Mesenteric fat pad (tissue), 1 donor: ENCODE results near the gene RAD9B. TPM values are rescaled to one million over a fixed set of nuclear protein-coding genes. Genes with fewer than 3 reads are reported as not detected.
"Not testable (repeated sequence)": the region's sequence is repeated elsewhere in the genome, so short reads cannot be mapped to it uniquely, and the experiment has no call there.

Experiments
- DNase-seq: peaks from one replicate; pipeline ENCODE4 v3.0.0-alpha.2; 2020; ENCODE audit warnings: low spot score
- total RNA-seq: library from RNA; stranded (reverse); fragmentation: NEBNext Ultra II Directional; extraction: Animal tissue kit (Norgen Biotek cat#: 25700); gene quantifications from one replicate; pipeline ENCODE4 v1.2.1, GENCODE V29; 2021
- donor health status: DM: yes; HTN: yes; CAD: no.

Gene RAD9B
- total RNA-seq, 1 donor from 2014 or later = 0.90 TPM

DNA sequence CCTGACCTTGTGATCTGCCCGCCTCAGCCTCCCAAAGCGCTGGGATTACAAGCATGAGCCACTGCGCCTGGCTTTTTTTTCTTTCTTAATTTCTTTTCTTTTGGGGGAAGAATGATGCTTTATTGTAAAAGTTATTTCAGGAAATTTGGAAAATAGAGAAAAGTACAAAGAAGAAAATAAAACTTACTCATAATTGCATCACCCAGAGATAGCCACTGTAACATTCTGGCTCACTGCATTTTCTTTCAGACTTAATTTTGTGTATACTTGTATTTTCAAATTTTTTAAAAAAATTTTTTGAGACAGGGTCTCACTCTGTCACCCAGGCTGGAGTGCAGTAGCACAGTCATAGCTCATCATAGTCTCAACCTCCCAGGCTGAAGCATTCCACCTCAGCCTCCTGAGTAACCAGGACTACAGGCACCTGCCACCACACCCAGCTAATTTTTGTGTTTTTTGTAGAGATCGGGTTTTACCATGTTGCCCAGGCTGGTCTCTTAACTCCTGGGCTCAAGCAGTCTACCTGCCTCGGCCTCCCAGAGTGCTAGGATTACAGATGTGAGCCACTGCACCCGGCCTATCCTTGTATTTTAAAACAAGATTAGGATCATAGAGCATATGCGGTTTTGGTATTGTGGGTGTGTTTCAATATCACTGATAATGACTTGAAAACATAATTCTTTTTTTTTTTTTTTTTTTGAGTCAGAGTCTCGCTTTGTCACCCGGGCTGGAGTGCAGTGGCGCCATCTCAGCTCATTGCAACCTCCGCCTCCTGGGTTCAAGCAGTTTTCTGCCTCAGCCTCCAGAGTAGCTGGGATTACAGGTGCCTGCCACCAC lies 19.0 kb downstream of the RAD9B start:
- not testable (repeated sequence) for DNase-seq

- DNase-seq = no peak
Observed at GRCh38 chr12:110528277-110528839, 26.2 kb downstream of the RAD9B start.

- no peak for DNase-seq
Observed at GRCh38 chr12:110530511-110530910, 28.4 kb downstream of the RAD9B start.

DNA sequence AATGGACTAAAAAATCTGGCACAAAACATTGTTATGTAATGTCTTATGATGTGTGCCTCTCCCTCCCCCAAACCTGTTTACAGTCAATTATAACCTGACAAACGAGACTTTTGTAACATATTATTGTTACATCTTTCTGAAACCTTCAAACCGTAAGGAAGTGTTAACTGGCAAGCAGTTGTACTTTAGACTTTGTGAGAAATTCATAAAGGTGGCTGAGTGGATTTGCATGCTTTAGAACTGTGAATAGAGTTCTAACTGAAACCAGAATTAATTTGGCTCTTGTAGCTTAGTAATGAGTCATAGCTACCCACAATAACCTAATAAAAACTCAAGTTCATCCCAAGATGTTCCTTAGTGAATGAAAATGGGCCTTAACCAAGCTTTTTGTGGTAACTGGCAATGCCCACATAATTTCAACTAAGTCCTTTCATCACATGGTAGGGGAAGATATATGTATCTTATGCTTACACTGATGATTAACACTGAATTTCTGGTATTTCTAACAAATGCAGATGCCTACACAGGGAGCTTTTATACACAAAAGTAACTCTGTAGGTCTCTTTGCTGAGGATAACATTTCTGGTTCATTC lies 29.7 kb downstream of the RAD9B start:
- DNase-seq = no peak

DNA sequence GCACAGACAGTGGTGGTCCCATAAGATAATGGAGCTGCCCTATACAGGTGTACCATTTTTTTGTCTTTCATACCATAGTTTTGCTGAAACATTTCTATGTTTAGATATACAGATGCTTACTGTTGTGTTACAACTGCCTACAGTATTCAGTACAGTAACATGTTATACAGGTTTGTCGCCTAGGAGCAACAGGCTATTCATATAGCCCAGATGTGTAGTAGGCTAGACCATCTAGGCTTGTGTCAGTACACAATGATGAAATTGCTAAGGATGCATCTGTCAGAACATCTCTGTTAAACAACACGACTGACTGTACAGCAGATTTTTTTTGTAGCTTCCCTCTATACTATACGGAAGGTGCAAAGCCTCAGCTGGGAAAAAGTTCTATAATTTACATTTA lies 30.5 kb downstream of the RAD9B start:
- DNase-seq = no peak

DNA sequence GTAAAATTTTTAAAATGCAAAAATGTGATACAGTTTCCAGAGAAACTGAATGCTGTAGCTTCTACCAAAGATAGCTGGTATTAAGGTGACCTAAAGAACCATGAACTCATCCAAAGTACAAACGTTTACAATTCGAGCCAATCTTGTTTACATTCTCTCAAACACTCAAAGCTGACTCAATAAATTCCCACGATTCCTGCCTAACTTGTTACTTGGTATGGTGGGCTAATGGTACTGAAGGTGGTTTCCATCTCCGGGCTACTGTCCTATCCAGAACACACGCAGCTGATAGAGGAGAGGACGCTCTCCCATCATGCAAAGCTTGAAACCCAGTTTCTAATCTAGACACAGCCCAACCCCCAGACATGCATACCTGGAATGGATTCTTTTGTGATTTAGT lies 31.5 kb downstream of the RAD9B start:
- DNase-seq = no peak

DNA sequence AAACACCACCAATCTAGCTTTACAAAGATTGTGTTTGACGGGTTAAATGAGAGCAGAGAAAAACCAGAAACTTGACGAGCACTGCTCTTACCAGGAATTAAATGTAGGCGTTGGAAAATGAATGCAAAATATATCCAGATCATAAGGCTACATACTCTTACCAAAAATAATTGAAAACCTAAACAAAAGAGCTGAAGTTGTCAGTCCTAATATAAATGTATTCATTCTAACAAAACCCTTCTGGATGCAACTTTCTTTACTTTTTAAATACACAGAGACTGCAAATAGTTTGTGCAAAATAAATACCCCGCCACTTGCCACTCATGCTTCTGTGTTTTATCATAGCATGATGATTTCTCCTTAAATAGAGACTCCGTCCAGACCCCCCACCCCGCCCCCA lies 32.7 kb downstream of the RAD9B start:
- no peak for DNase-seq

- no peak for DNase-seq
Observed at GRCh38 chr12:110536834-110537604, 34.9 kb downstream of the RAD9B start.

- DNase-seq = no peak
Observed at GRCh38 chr12:110537605-110538409, 35.7 kb downstream of the RAD9B start.

- no peak for DNase-seq
Observed at GRCh38 chr12:110538869-110539622, 36.9 kb downstream of the RAD9B start.

GRCh38 chr12:110540048-110540447 lies 37.9 kb downstream of the RAD9B start:
- no peak for DNase-seq

DNA sequence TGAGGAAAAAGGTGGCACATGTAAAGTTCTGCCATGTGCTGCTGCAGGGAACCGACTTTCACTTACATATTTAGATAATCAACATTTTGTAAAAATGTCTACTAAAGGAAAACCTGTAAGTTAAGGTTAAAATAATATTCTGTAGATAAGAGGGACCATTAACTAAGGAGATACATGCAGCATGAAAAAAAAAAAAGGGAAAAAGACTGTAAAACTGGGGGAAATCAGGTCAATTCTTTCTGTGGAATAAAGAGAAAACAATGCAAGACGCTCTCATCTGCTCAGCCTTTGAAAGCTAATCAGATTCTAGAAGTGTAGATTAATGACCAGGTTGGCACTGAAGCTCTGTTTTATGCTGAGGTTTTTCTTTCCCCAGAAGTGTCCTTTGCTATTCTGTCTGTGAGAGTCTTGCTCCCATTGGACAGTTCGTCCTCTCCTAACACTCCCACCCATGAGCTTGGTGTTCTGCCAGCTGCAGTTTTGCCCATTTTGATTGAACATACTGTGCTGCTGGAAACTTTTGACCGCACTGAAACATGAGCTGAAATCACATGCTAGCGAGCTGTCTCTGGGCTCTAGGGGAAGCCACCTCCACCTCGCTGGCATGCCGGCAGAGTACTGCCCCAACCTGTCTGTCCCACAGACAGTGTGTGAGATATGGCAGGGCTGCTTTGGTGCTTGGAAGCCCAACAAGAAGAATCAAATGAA lies 41.3 kb downstream of the RAD9B start:
- DNase-seq = peak; percentile 92

DNA sequence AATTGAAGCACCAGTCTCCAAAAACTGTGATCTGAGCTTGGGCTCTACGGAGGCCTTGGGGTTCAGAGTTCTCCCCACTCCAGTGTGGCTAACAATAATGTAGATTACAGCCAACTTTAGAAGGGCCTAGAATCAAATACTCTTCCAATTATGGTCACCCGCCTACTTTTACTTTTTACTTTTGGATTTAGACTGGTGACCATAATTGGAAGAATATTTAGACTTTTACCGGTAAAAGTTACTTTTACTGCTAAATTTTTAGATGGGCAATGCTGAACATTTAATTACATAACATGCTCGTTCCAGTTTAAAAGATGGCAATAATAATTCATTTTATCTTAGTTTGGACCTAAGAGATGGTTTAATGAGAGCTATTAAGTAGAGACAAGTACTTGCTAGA lies 41.8 kb downstream of the RAD9B start:
- DNase-seq = no peak

DNA sequence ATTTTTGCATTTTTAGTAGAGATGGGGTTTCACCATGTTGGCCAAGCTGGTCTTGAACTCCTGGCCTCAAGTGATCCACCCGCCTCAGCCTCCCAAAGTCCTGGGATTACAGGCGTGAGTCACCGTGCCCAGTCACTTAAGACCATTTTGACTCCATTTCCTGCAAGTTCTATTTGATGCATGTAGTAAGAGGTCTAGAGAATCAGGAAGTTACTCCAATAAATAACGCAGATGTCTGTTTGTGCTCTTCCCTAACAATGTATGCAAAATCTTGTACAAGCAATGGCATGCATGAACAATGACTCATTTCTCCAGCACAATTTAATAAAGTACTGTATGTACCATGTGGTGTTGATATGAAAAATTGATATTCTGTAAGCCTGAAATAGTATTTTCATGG lies 43.1 kb downstream of the RAD9B start:
- DNase-seq = not testable (repeated sequence)

GRCh38 chr12:110545812-110546211 lies 43.7 kb downstream of the RAD9B start:
- DNase-seq = no peak

DNA sequence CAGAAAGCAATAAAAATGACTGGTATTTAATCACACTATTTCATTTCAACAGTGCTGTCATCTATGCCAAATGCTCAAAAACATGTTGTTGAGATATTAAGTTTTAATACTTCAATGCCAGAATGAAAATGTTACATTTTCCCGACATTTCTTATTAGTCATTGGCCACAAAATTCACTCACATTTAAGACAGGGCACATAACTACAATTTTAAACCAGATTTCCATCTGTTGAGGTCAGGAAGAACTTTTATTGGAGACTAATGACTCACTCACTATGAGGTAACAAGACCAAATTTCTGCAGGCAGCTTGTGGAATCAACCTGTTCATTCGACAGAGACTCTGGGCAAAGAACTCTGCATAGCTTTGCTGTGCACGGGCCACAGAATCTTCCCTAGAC lies 44.2 kb downstream of the RAD9B start:
- DNase-seq = no peak

GRCh38 chr12:110547090-110547489 lies 45.0 kb downstream of the RAD9B start:
- no peak for DNase-seq

DNA sequence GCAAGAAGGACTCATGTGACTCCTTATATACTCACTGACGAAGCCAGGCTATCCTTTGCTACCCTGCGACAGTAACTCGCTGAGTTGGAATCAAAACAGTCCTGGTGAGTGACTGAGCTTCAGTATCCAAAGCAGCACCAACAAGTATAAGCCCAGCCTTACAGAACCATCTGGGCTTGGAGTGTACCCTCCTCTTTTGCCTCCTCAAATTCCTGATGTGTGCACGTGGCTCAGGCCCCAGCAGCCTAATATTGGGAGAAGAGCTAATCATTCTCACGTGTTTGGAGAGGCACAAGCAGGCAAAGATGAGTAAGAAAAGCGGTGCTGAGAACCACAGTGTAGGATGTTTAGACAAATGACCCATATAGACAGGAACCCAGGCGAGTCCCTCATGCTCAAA lies 46.5 kb downstream of the RAD9B start:
- no peak for DNase-seq

GRCh38 chr12:110549716-110550115 lies 47.6 kb downstream of the RAD9B start:
- no peak for DNase-seq

DNA sequence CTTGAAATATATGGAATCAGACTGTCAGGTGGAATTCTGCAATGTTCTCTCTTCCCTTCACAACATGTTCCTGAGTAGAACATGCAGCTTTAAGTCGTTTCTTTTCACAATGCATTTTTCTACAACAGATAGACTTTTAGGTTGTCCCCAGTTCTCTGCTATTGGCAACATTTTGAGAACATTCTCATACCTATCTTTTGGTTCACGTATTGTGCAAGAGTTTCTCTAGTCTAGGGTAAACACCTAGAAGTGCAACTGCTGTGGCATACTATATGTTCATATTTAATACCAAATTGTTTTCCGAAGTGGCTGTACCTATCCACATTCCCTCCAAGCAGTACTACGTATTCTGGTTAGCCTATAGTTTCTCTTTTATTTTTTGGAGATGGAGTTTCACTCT lies 48.9 kb downstream of the RAD9B start:
- DNase-seq = no peak
